ACC112 (cell line): Measurements from ENCODE around the gene SNTG2.

Experiments used
- H2AFZ ChIP-seq: fragments of 200-600 bp; sonication (generic); one replicate; pipeline ENCODE4 v1.6.0; 2017; ENCODE audit warnings: antibody characterized with exemption, low read length; ENCODE audit not compliant: unreplicated experiment
- H3K27ac ChIP-seq: fragments of 200-600 bp; sonication (generic); 2 replicates; pipeline ENCODE4 v1.5.1; 2014; ENCODE audit warnings: low read depth, mild to moderate bottlenecking, antibody characterized with exemption, low read length, moderate library complexity
- H3K27me3 ChIP-seq: fragments of 200-600 bp; sonication (generic); 2 replicates; pipeline ENCODE4 v1.6.1; 2014; ENCODE audit warnings: mild to moderate bottlenecking, antibody characterized with exemption, low read length, moderate library complexity, mixed read lengths; ENCODE audit not compliant: insufficient read depth
- H3K36me3 ChIP-seq: fragments of 200-600 bp; sonication (generic); 2 replicates; pipeline ENCODE4 v1.6.1; 2016; ENCODE audit warnings: mild to moderate bottlenecking, antibody characterized with exemption, low read length, moderate library complexity, mixed read lengths; ENCODE audit not compliant: insufficient read depth
- H3K4me1 ChIP-seq: fragments of 200-600 bp; sonication (generic); one replicate; pipeline ENCODE4 v1.6.1; 2016; ENCODE audit warnings: low read length, mixed read lengths; ENCODE audit not compliant: insufficient read depth, unreplicated experiment, control insufficient read depth
- H3K4me3 ChIP-seq: fragments of 200-600 bp; sonication (generic); 2 replicates; pipeline ENCODE4 v1.5.1; 2014; ENCODE audit warnings: mild to moderate bottlenecking, low read depth, low read length
- H3K79me2 ChIP-seq: fragments of 200-600 bp; sonication (generic); one replicate; pipeline ENCODE4 v1.6.0; 2016; ENCODE audit warnings: low read length; ENCODE audit not compliant: control insufficient read depth, unreplicated experiment, insufficient read depth

Gene SNTG2

GRCh38 chr2:1162768-1163584, 212.3 kb downstream of the SNTG2 start:
- Histone ChIP-seq H3K4me3 (no peak overlapping the region), H3K79me2 (no peaks in the 10 kb centered on the region), H3K36me3 (no peaks in the 10 kb centered on the region), H3K27ac (no peak overlapping the region), H3K27me3 (no peaks in the 10 kb centered on the region), H2AFZ (no peak overlapping the region), H3K4me1 (no peaks in the 10 kb centered on the region)

GRCh38 chr2:1166976-1167375, 216.3 kb downstream of the SNTG2 start:
- Histone ChIP-seq H2AFZ (no peak overlapping the region), H3K27me3 (no peaks in the 10 kb centered on the region), H3K27ac (no peak overlapping the region), H3K4me1 (no peaks in the 10 kb centered on the region), H3K36me3 (no peaks in the 10 kb centered on the region), H3K79me2 (no peaks in the 10 kb centered on the region), H3K4me3 (no peak overlapping the region)

GRCh38 chr2:1168846-1169245, 218.2 kb downstream of the SNTG2 start:
- H3K79me2 ChIP-seq, result no peaks in the 10 kb centered on the region
- H2AFZ ChIP-seq, result no peak overlapping the region
- no peaks in the 10 kb centered on the region for H3K27me3 ChIP-seq
- no peak overlapping the region for H3K27ac ChIP-seq
- no peak overlapping the region for H3K4me3 ChIP-seq
- H3K36me3 ChIP-seq, result no peaks in the 10 kb centered on the region
- H3K4me1 ChIP-seq, result no peaks in the 10 kb centered on the region

- H3K4me3 ChIP-seq, result no peak overlapping the region
- no peak overlapping the region for H3K27ac ChIP-seq
- H3K4me1 ChIP-seq, result no peaks in the 10 kb centered on the region
- no peaks in the 10 kb centered on the region for H3K36me3 ChIP-seq
- no peaks in the 10 kb centered on the region for H3K27me3 ChIP-seq
- no peaks in the 10 kb centered on the region for H3K79me2 ChIP-seq
- no peak overlapping the region for H2AFZ ChIP-seq
Measured at GRCh38 chr2:1169291-1169949, 218.8 kb downstream of the SNTG2 start.

- Histone ChIP-seq H3K36me3 (no peaks in the 10 kb centered on the region), H3K4me3 (no peak overlapping the region), H2AFZ (no peak overlapping the region), H3K79me2 (no peaks in the 10 kb centered on the region), H3K27me3 (no peaks in the 10 kb centered on the region), H3K27ac (no peak overlapping the region), H3K4me1 (no peaks in the 10 kb centered on the region)
Measured at GRCh38 chr2:1170241-1170640, 219.6 kb downstream of the SNTG2 start.

GRCh38 chr2:1170711-1171110, 220.1 kb downstream of the SNTG2 start:
- no peaks in the 10 kb centered on the region for H3K36me3 ChIP-seq
- H3K4me1 ChIP-seq, result no peaks in the 10 kb centered on the region
- H2AFZ ChIP-seq, result no peak overlapping the region
- no peak overlapping the region for H3K27ac ChIP-seq
- H3K27me3 ChIP-seq, result no peaks in the 10 kb centered on the region
- H3K4me3 ChIP-seq, result no peak overlapping the region
- no peaks in the 10 kb centered on the region for H3K79me2 ChIP-seq

GRCh38 chr2:1173528-1173927, 222.9 kb downstream of the SNTG2 start:
- H3K79me2 ChIP-seq, result no peaks in the 10 kb centered on the region
- no peak overlapping the region for H2AFZ ChIP-seq
- H3K36me3 ChIP-seq, result no peaks in the 10 kb centered on the region
- H3K27ac ChIP-seq, result no peak overlapping the region
- no peak overlapping the region for H3K4me3 ChIP-seq
- no peaks in the 10 kb centered on the region for H3K4me1 ChIP-seq
- no peaks in the 10 kb centered on the region for H3K27me3 ChIP-seq

GRCh38 chr2:1181893-1182292, 231.2 kb downstream of the SNTG2 start:
- Histone ChIP-seq H3K36me3 (no peaks in the 10 kb centered on the region), H3K27me3 (no peaks in the 10 kb centered on the region), H3K4me1 (no peaks in the 10 kb centered on the region), H3K79me2 (no peaks in the 10 kb centered on the region), H3K27ac (no peak overlapping the region), H3K4me3 (no peak overlapping the region), H2AFZ (no peak overlapping the region)

GRCh38 chr2:1183300-1183699, 232.7 kb downstream of the SNTG2 start:
- no peaks in the 10 kb centered on the region for H3K4me1 ChIP-seq
- H3K27me3 ChIP-seq, result no peaks in the 10 kb centered on the region
- no peak overlapping the region for H3K27ac ChIP-seq
- no peak overlapping the region for H3K4me3 ChIP-seq
- no peak overlapping the region for H2AFZ ChIP-seq
- H3K79me2 ChIP-seq, result no peaks in the 10 kb centered on the region
- no peaks in the 10 kb centered on the region for H3K36me3 ChIP-seq

- Histone ChIP-seq H3K36me3 (no peaks in the 10 kb centered on the region), H3K4me3 (no peak overlapping the region), H3K4me1 (no peaks in the 10 kb centered on the region), H3K27me3 (no peaks in the 10 kb centered on the region), H2AFZ (no peak overlapping the region), H3K27ac (no peak overlapping the region), H3K79me2 (no peaks in the 10 kb centered on the region)
Measured at GRCh38 chr2:1186421-1186820, 235.8 kb downstream of the SNTG2 start.

GRCh38 chr2:1187189-1187588, 236.5 kb downstream of the SNTG2 start:
- Histone ChIP-seq H3K4me1 (no peaks in the 10 kb centered on the region), H3K27ac (no peak overlapping the region), H3K4me3 (no peak overlapping the region), H2AFZ (no peak overlapping the region), H3K79me2 (no peaks in the 10 kb centered on the region), H3K27me3 (no peaks in the 10 kb centered on the region), H3K36me3 (no peaks in the 10 kb centered on the region)
